Fibroblast of lung (primary cell): ENCODE data around the gene EFCC1. TPM values are rescaled to one million over a fixed set of nuclear protein-coding genes. Genes with fewer than 3 reads are reported as not detected.

ENCODE experiments used
- DNase-seq, 2 donors: peaks; one replicate each; pipeline versions ENCODE4 v3.0.0 to v3.0.0-alpha.2; 2010; ENCODE audit warnings: low read depth in 2 of 2
- H2AFZ ChIP-seq: 2 replicates; pipeline ENCODE4 v1.5.1; 2012; ENCODE audit warnings: low read length, control low read depth, inconsistent platforms
- H3K27ac ChIP-seq: 2 replicates; pipeline ENCODE4 v1.5.1; 2011; ENCODE audit warnings: low read length, control low read depth; ENCODE audit not compliant: insufficient read depth
- H3K27me3 ChIP-seq: 2 replicates; pipeline ENCODE4 v1.5.1; 2011; ENCODE audit warnings: mild to moderate bottlenecking, low read length; ENCODE audit not compliant: control insufficient read depth, insufficient read depth
- H3K36me3 ChIP-seq: 2 replicates; pipeline ENCODE4 v1.5.1; 2011; ENCODE audit warnings: low read length; ENCODE audit not compliant: control insufficient read depth, insufficient read depth
- H3K4me1 ChIP-seq: 2 replicates; pipeline ENCODE4 v1.5.1; 2011; ENCODE audit warnings: low read length; ENCODE audit not compliant: control insufficient read depth, insufficient read depth; ENCODE audit errors: extremely low read depth
- H3K4me2 ChIP-seq: 2 replicates; pipeline ENCODE4 v1.5.1; 2011; ENCODE audit warnings: low read length, control low read depth; ENCODE audit not compliant: insufficient read depth; ENCODE audit errors: extremely low read depth
- H3K4me3 ChIP-seq, 4 experiments: fragments of 200-600 bp in 1 of 4; sonication (generic) in 1 of 4; replicated peaks in 1 of 4; 2 replicates each; pipeline ENCODE4 v1.5.1; 2011 to 2016; ENCODE audit warnings: low read length in 4 of 4, low read depth in 3 of 4, mild to moderate bottlenecking in 3 of 4, control low read depth in 2 of 4, inconsistent platforms in 1 of 4, mixed read lengths in 1 of 4; ENCODE audit not compliant: insufficient read depth in 1 of 4; ENCODE audit errors: control extremely low read depth in 1 of 4
- H3K79me2 ChIP-seq: 2 replicates; pipeline ENCODE4 v1.5.1; 2012; ENCODE audit warnings: mild to moderate bottlenecking, low read length, inconsistent platforms; ENCODE audit not compliant: control insufficient read depth, insufficient read depth
- H3K9ac ChIP-seq: 2 replicates; pipeline ENCODE4 v1.5.1; 2011; ENCODE audit warnings: mild to moderate bottlenecking, low read length, control low read depth; ENCODE audit not compliant: insufficient read depth
- H3K9me3 ChIP-seq: 2 replicates; pipeline ENCODE4 v1.5.1; 2012; ENCODE audit warnings: low read depth, low read length; ENCODE audit not compliant: control insufficient read depth, insufficient read depth
- H4K20me1 ChIP-seq: 2 replicates; pipeline ENCODE4 v1.5.1; 2011; ENCODE audit warnings: low read length; ENCODE audit not compliant: control insufficient read depth, insufficient read depth; ENCODE audit errors: extremely low read depth
- CTCF ChIP-seq, 2 donors: IDR thresholded peaks in 1 of 2; conservative IDR thresholded peaks in 1 of 2; 1 replicate in 1 of 2; 2 replicates in 1 of 2; pipeline ENCODE4 v1.5.1; 2011 to 2012; ENCODE audit warnings: low read length in 2 of 2, control low read depth in 1 of 2, inconsistent platforms in 1 of 2, low read depth in 1 of 2, mild to moderate bottlenecking in 1 of 2
- EZH2 ChIP-seq: IDR thresholded peaks from 2 replicates; pipeline ENCODE4 v1.5.1; 2012; ENCODE audit warnings: low read length, control low read depth, mild to moderate bottlenecking; ENCODE audit errors: missing control alignments
- polyA plus RNA-seq, 2 donors: library from polyadenylated mRNA; depleted of rRNA in 1 of 2; stranded (reverse) in 1 of 2; unstranded in 1 of 2; fragments of >200 nt; gene quantifications; 2 replicates each; pipeline ENCODE4 v1.2.1, GENCODE V29; 2011 to 2012; ENCODE audit warnings: missing spikeins in 1 of 2
- total RNA-seq: library from RNA; depleted of rRNA; stranded (reverse); fragments of >200 nt; gene quantifications from 2 replicates; pipeline ENCODE4 v1.2.1, GENCODE V29; 2014

The EFCC1 gene
- total and polyA plus RNA-seq, 2 donors (not counting 1 experiment from before 2014, with no cell fraction given) = not detected

GRCh38 chr3:129060276-129061022 is 59.3 kb downstream of the EFCC1 start, which contains the start of gene GP9:
GP9 (plus strand) TSS chr3:129060779; CDS start chr3:129061740, 961 bp downstream.
- H3K4me3 ChIP-seq = no peak within 1 kb of the TSS

GRCh38 chr3:129061023-129061887 is 60.2 kb downstream of the EFCC1 start:
- H3K79me2 ChIP-seq = no peaks in the 10 kb centered on the region
- no peaks in the 10 kb centered on the region for H3K27me3 ChIP-seq
- no peak overlapping the region for H2AFZ ChIP-seq
- TF ChIP-seq EZH2 = no peak
- TF ChIP-seq CTCF (conservative IDR thresholded peaks at IDR 0.05 in 1 of 2, IDR thresholded peaks at IDR 0.05 in 1 of 2; ENCODE audit: low read depth in 1 of 2, low read length in 2 of 2) = no peak
- DNase-seq = no peak
- no peaks in the 10 kb centered on the region for H4K20me1 ChIP-seq
- no peak overlapping the region for H3K9ac ChIP-seq
- no peak overlapping the region for H3K4me3 ChIP-seq
- no peak overlapping the region for H3K4me2 ChIP-seq
- no peaks in the 10 kb centered on the region for H3K36me3 ChIP-seq
- no peak overlapping the region for H3K27ac ChIP-seq
- H3K9me3 ChIP-seq = no peaks in the 10 kb centered on the region
- H3K4me1 ChIP-seq = no peaks in the 10 kb centered on the region

More at GRCh38 chr3:129060276-129061022, 59.3 kb downstream of the EFCC1 start, which contains the start of gene GP9:
- no peak within 1 kb of the TSS for H3K27ac ChIP-seq
- TF ChIP-seq CTCF (conservative IDR thresholded peaks at IDR 0.05 in 1 of 2, IDR thresholded peaks at IDR 0.05 in 1 of 2; ENCODE audit: low read depth in 1 of 2, low read length in 2 of 2) (no peak), EZH2 (no peak)
- H3K4me1 ChIP-seq = no peaks in the 10 kb centered on the region
- H3K27me3 ChIP-seq = no peaks in the 10 kb centered on the region
- DNase-seq = no peak
- H3K79me2 ChIP-seq = no peaks in the 10 kb centered on the region
- no peak within 1 kb of the TSS for H3K9ac ChIP-seq
- H2AFZ ChIP-seq = no peak within 1 kb of the TSS
- no peaks in the 10 kb centered on the region for H3K36me3 ChIP-seq
- no peaks in the 10 kb centered on the region for H3K9me3 ChIP-seq
- H4K20me1 ChIP-seq = no peaks in the 10 kb centered on the region
- no peak within 1 kb of the TSS for H3K4me2 ChIP-seq
